ENCODE results near the gene CCDC134.
"Not testable (repeated sequence)": the region's sequence is repeated elsewhere in the genome, so short reads cannot be mapped to it uniquely, and the experiment has no call there.

Gene CCDC134

DNA sequence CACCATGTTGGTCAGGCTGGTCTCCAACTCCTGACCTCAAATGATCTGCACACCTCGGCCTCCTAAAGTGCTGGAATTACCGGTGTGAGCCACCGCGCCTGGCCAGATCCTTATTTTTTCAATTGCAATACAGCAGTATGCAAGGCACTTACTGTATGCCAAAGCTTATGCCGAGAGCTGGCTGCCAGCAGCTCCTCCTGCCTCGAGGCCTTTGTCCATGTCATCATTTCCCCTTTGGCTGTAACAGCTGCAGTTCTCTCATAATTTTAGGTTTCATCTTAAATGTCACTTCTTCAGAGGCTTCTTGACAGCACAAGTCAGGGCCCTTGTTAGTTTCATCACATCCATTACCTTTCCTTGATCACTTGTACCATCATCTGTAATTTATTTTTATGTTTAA lies 30.9 kb downstream of the CCDC134 start:
- peaks cover 2% of the 10 kb centered on the region for H3K4me1 ChIP-seq (ENCODE audit: control insufficient read depth, insufficient read depth, low read length)
- H3K36me3 ChIP-seq (ENCODE audit: control insufficient read depth, insufficient read depth, low read length): no peaks in the 10 kb centered on the region
- H3K9ac ChIP-seq (ENCODE audit: low read length): no peak overlapping the region
- H3K4me3 ChIP-seq (ENCODE audit: low read length): no peak overlapping the region
- no peaks in the 10 kb centered on the region for H3K27me3 ChIP-seq (ENCODE audit: control insufficient read depth, insufficient read depth, low read length)
- no peak overlapping the region for H3K27ac ChIP-seq (ENCODE audit: low read depth, low read length)

DNA sequence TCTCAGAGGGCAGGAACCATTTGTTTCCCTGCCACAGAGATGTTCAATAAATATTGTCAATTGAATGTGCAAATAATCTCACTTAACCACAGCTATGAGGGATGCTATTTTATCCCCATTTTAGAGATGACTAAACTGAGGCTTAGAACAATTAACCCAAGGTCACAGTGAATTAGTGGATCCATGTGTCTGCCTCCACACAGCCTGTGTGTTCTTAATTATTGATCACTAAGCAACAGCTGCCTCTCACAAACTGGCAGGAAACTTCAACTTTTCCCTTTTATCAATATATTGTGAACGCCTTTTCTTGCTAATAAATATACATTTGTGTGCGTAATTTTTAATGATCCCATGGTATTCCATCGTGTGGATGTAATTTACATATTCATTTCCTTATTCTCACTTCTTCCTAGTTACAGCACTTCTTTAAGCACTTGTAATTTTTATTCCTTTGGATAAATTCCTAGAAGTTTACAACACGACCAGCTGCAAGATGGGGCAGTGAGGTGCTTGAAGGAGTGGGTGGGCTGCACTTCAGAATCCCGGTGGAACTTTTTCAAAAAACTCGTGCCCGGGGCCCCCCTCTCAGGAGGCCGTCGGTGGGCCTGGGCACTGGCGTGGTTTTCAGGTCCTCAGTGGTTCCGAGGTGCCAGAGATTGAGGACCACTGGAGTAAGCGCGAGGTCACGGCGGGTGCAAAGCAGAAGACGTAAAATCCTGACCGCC lies 31.5 kb downstream of the CCDC134 start:
- Histone ChIP-seq H3K4me3 (ENCODE audit: low read length) (peak overlapping the region; percentile 81), H3K4me1 (ENCODE audit: control insufficient read depth, insufficient read depth, low read length) (peaks cover 2% of the 10 kb centered on the region), H3K9ac (ENCODE audit: low read length) (peak overlapping the region; percentile 54), H3K27me3 (ENCODE audit: control insufficient read depth, insufficient read depth, low read length) (no peaks in the 10 kb centered on the region), H3K27ac (ENCODE audit: low read depth, low read length) (peak overlapping the region; percentile 87), H3K36me3 (ENCODE audit: control insufficient read depth, insufficient read depth, low read length) (no peaks in the 10 kb centered on the region)

- Histone ChIP-seq H3K9ac (ENCODE audit: low read length) (peak within 1 kb of the TSS; percentile 68), H3K27me3 (ENCODE audit: control insufficient read depth, insufficient read depth, low read length) (no peaks in the 10 kb centered on the region), H3K36me3 (ENCODE audit: control insufficient read depth, insufficient read depth, low read length) (no peaks in the 10 kb centered on the region), H3K27ac (ENCODE audit: low read depth, low read length) (peak within 1 kb of the TSS; percentile 87), H3K4me3 (ENCODE audit: low read length) (peak within 1 kb of the TSS; percentile 81), H3K4me1 (ENCODE audit: control insufficient read depth, insufficient read depth, low read length) (peaks cover 2% of the 10 kb centered on the region)
Observed at GRCh38 chr22:41832553-41833368, 32.3 kb downstream of the CCDC134 start, which contains the start of gene SREBF2. SREBF2 (plus strand) TSS chr22:41833105; CDS start chr22:41833271, 166 bp downstream.

- peak overlapping the region; percentile 81 for H3K4me3 ChIP-seq (ENCODE audit: low read length)
- peaks cover 2% of the 10 kb centered on the region for H3K4me1 ChIP-seq (ENCODE audit: control insufficient read depth, insufficient read depth, low read length)
- H3K9ac ChIP-seq (ENCODE audit: low read length): peak overlapping the region; percentile 68
- no peaks in the 10 kb centered on the region for H3K36me3 ChIP-seq (ENCODE audit: control insufficient read depth, insufficient read depth, low read length)
- no peaks in the 10 kb centered on the region for H3K27me3 ChIP-seq (ENCODE audit: control insufficient read depth, insufficient read depth, low read length)
- H3K27ac ChIP-seq (ENCODE audit: low read depth, low read length): peak overlapping the region; percentile 87
Observed at GRCh38 chr22:41833369-41834004, 33.0 kb downstream of the CCDC134 start.

GRCh38 chr22:41834005-41834944 lies 33.8 kb downstream of the CCDC134 start:
- H3K36me3 ChIP-seq (ENCODE audit: control insufficient read depth, insufficient read depth, low read length): no peaks in the 10 kb centered on the region
- peaks cover 2% of the 10 kb centered on the region for H3K4me1 ChIP-seq (ENCODE audit: control insufficient read depth, insufficient read depth, low read length)
- peak overlapping the region; percentile 87 for H3K27ac ChIP-seq (ENCODE audit: low read depth, low read length)
- peak overlapping the region; percentile 68 for H3K9ac ChIP-seq (ENCODE audit: low read length)
- H3K4me3 ChIP-seq (ENCODE audit: low read length): peak overlapping the region; percentile 81
- no peaks in the 10 kb centered on the region for H3K27me3 ChIP-seq (ENCODE audit: control insufficient read depth, insufficient read depth, low read length)

GRCh38 chr22:41835462-41835861 lies 35.0 kb downstream of the CCDC134 start:
- H3K36me3 ChIP-seq (ENCODE audit: control insufficient read depth, insufficient read depth, low read length); H3K9ac ChIP-seq (ENCODE audit: low read length); H3K27ac ChIP-seq (ENCODE audit: low read depth, low read length); H3K4me1 ChIP-seq (ENCODE audit: control insufficient read depth, insufficient read depth, low read length); H3K27me3 ChIP-seq (ENCODE audit: control insufficient read depth, insufficient read depth, low read length); H3K4me3 ChIP-seq (ENCODE audit: low read length): not testable (repeated sequence)

- no peak overlapping the region for H3K4me3 ChIP-seq (ENCODE audit: low read length)
- no peak overlapping the region for H3K27ac ChIP-seq (ENCODE audit: low read depth, low read length)
- no peaks in the 10 kb centered on the region for H3K27me3 ChIP-seq (ENCODE audit: control insufficient read depth, insufficient read depth, low read length)
- H3K4me1 ChIP-seq (ENCODE audit: control insufficient read depth, insufficient read depth, low read length): peaks cover 2% of the 10 kb centered on the region
- H3K9ac ChIP-seq (ENCODE audit: low read length): no peak overlapping the region
- H3K36me3 ChIP-seq (ENCODE audit: control insufficient read depth, insufficient read depth, low read length): no peaks in the 10 kb centered on the region
Observed at GRCh38 chr22:41836551-41836950, 36.1 kb downstream of the CCDC134 start.

- no peak overlapping the region for H3K27ac ChIP-seq (ENCODE audit: low read depth, low read length)
- H3K9ac ChIP-seq (ENCODE audit: low read length): no peak overlapping the region
Observed at GRCh38 chr22:41838842-41839618, 38.6 kb downstream of the CCDC134 start.

GRCh38 chr22:41840216-41840615 lies 39.7 kb downstream of the CCDC134 start:
- Histone ChIP-seq H3K4me1 (ENCODE audit: control insufficient read depth, insufficient read depth, low read length) (no peaks in the 10 kb centered on the region), H3K36me3 (ENCODE audit: control insufficient read depth, insufficient read depth, low read length) (no peaks in the 10 kb centered on the region), H3K27ac (ENCODE audit: low read depth, low read length) (no peak overlapping the region), H3K27me3 (ENCODE audit: control insufficient read depth, insufficient read depth, low read length) (no peaks in the 10 kb centered on the region), H3K9ac (ENCODE audit: low read length) (no peak overlapping the region), H3K4me3 (ENCODE audit: low read length) (no peak overlapping the region)

More at GRCh38 chr22:41838842-41839618, 38.6 kb downstream of the CCDC134 start:
- H3K36me3 ChIP-seq (ENCODE audit: control insufficient read depth, insufficient read depth, low read length): no peaks in the 10 kb centered on the region
- H3K4me3 ChIP-seq (ENCODE audit: low read length): no peak overlapping the region
- no peaks in the 10 kb centered on the region for H3K27me3 ChIP-seq (ENCODE audit: control insufficient read depth, insufficient read depth, low read length)
- peaks cover 2% of the 10 kb centered on the region for H3K4me1 ChIP-seq (ENCODE audit: control insufficient read depth, insufficient read depth, low read length)

- Histone ChIP-seq H3K27ac (ENCODE audit: low read depth, low read length) (no peak overlapping the region), H3K4me3 (ENCODE audit: low read length) (no peak overlapping the region), H3K36me3 (ENCODE audit: control insufficient read depth, insufficient read depth, low read length) (no peaks in the 10 kb centered on the region), H3K27me3 (ENCODE audit: control insufficient read depth, insufficient read depth, low read length) (no peaks in the 10 kb centered on the region), H3K9ac (ENCODE audit: low read length) (no peak overlapping the region), H3K4me1 (ENCODE audit: control insufficient read depth, insufficient read depth, low read length) (no peaks in the 10 kb centered on the region)
Observed at GRCh38 chr22:41841085-41841712, 40.7 kb downstream of the CCDC134 start.

Data from rectal smooth muscle tissue (tissue), 1 donor.